T-helper 17 cell (primary cell): ENCODE data around the gene OR52A1. TPM values are rescaled to one million over a fixed set of nuclear protein-coding genes. Genes with fewer than 3 reads are reported as not detected.
"Not testable (repeated sequence)": the region's sequence is repeated elsewhere in the genome, so short reads cannot be mapped to it uniquely, and the experiment has no call there.

Experiments used
- ATAC-seq: fragments of 150-1000 bp; cut with Tn5 transposase; 2 replicates; pipeline ENCODE4 v1.10.0; 2021; ENCODE audit warnings: mild to moderate bottlenecking, moderate library complexity
- DNase-seq, 3 donors: peaks; one replicate each; pipeline versions ENCODE4 v3.0.0 to v3.0.0-alpha.2; 2020 to 2021
- H3K9me3 ChIP-seq: one replicate; pipeline ENCODE4 v1.7.0; 2013; ENCODE audit warnings: low read length, mild to moderate bottlenecking; ENCODE audit not compliant: control insufficient read depth, poor library complexity, severe bottlenecking
- H3K27ac Mint-ChIP-seq: one replicate; pipeline ENCODE4 v1.8.0; 2022; ENCODE audit warnings: mild to moderate bottlenecking, moderate library complexity, mixed read lengths
- H3K27me3 Mint-ChIP-seq: one replicate; pipeline ENCODE4 v1.8.0; 2022; ENCODE audit warnings: mixed read lengths
- H3K36me3 Mint-ChIP-seq: one replicate; pipeline ENCODE4 v1.8.0; 2022; ENCODE audit warnings: low read depth, mixed read lengths
- H3K4me1 Mint-ChIP-seq: one replicate; pipeline ENCODE4 v1.8.0; 2022; ENCODE audit warnings: mild to moderate bottlenecking, mixed read lengths
- H3K4me3 Mint-ChIP-seq: one replicate; pipeline ENCODE4 v1.8.0; 2022; ENCODE audit warnings: mild to moderate bottlenecking, moderate library complexity, mixed read lengths
- total RNA-seq, 4 donors: library from RNA in 2 of 4; stranded (reverse) in 2 of 4; gene quantifications; one replicate each; pipeline ENCODE4 v1.2.3 and lab custom pipeline; 2022 to 2026

Gene OR52A1
- total RNA-seq, 2 donors from 2014 or later = not detected

GRCh38 chr11:5161045-5161444 is 6.5 kb upstream of the OR52A1 start:
- not testable (repeated sequence) for H3K27ac Mint-ChIP-seq, H3K36me3 Mint-ChIP-seq, H3K4me1 Mint-ChIP-seq, H3K9me3 ChIP-seq, DNase-seq, ATAC-seq, H3K4me3 Mint-ChIP-seq
- H3K27me3 Mint-ChIP-seq = peaks cover 19% of the 10 kb centered on the region

- not testable (repeated sequence) for H3K9me3 ChIP-seq, ATAC-seq, H3K36me3 Mint-ChIP-seq, DNase-seq, H3K27ac Mint-ChIP-seq, H3K4me1 Mint-ChIP-seq, H3K4me3 Mint-ChIP-seq
- H3K27me3 Mint-ChIP-seq = peaks cover 15% of the 10 kb centered on the region
Observed at GRCh38 chr11:5160217-5160616, 5.7 kb upstream of the OR52A1 start.

DNA sequence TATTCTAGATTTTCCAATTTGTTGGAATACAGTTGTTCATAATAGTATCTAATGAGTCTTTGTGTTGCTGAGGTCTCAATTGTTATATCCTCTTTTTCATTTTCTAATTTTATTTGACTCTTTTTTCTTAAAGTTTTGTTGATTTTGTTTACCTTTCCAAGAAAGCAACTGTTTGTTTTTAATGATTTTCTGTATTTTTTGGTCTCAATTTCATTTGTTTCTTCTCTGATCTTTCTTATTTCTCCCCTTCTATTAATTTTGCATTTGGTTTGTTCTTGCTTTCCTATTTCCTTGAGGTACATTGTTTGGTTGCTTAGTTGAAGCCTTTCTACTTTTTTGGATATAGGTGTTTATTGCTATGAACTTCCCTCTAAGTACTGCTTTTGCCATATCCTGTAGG is 5.2 kb upstream of the OR52A1 start:
- peaks cover 11% of the 10 kb centered on the region for H3K27me3 Mint-ChIP-seq
- no peak overlapping the region for H3K4me3 Mint-ChIP-seq
- DNase-seq = no peak
- H3K4me1 Mint-ChIP-seq = no peaks in the 10 kb centered on the region
- H3K9me3 ChIP-seq = no peaks in the 10 kb centered on the region
- peaks cover 2% of the 10 kb centered on the region for H3K36me3 Mint-ChIP-seq
- no peak overlapping the region for H3K27ac Mint-ChIP-seq
- ATAC-seq = no peak

- no peak for DNase-seq
- ATAC-seq = no peak
- peaks cover 3% of the 10 kb centered on the region for H3K4me1 Mint-ChIP-seq
- peaks cover 6% of the 10 kb centered on the region for H3K27me3 Mint-ChIP-seq
- H3K4me3 Mint-ChIP-seq = no peak overlapping the region
- H3K9me3 ChIP-seq = no peaks in the 10 kb centered on the region
- no peaks in the 10 kb centered on the region for H3K36me3 Mint-ChIP-seq
- H3K27ac Mint-ChIP-seq = no peak overlapping the region
Observed at GRCh38 chr11:5153574-5154431, 754 bp downstream of the OR52A1 start.

DNA sequence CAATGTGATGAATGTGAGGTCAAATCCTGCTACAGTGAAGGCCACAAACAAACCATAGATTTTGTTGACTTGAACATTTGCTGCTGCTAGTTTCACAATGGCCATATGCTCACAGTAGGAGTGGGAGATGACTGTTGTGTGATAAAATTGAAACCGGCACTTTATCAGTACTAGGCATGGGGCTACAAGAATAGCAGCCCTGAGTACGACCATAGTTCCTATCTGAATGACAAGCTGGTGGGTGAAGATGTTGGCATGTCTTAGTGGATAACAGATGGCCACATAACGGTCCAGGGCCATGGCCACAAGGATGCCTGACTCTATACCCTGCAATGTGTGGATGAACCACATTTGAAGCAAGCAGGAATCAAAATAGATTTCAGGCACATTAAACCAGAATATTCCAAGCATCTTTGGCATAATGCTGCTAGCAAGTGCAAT is 2.8 kb downstream of the OR52A1 start:
- ATAC-seq (no peak), DNase-seq (no peak)
- no peak overlapping the region for H3K27ac Mint-ChIP-seq
- H3K9me3 ChIP-seq = no peaks in the 10 kb centered on the region
- peaks cover 3% of the 10 kb centered on the region for H3K4me1 Mint-ChIP-seq
- H3K27me3 Mint-ChIP-seq = peaks cover 6% of the 10 kb centered on the region
- no peaks in the 10 kb centered on the region for H3K36me3 Mint-ChIP-seq
- no peak overlapping the region for H3K4me3 Mint-ChIP-seq

GRCh38 chr11:5144206-5144605 is 10.4 kb downstream of the OR52A1 start:
- not testable (repeated sequence) for ATAC-seq, H3K4me3 Mint-ChIP-seq, DNase-seq, H3K27me3 Mint-ChIP-seq, H3K27ac Mint-ChIP-seq, H3K9me3 ChIP-seq, H3K36me3 Mint-ChIP-seq, H3K4me1 Mint-ChIP-seq

DNA sequence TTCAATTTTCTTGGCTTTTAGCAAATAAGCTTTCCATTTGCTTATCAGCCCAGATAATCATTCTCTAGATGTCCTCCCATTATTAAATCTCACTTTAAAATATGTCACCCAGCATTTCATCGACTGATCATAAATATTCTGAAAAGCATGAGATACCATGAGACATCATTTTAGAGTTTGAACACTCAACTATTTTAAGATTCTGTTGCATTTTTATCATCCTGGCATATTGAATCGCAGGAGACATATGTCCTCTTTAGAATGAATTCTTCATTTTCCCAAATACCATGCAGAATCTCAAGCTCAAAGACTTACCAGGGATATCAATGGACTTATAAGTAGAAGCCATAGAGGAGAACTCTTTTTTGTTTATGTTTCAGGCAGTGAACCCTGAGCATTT is 16.6 kb downstream of the OR52A1 start, which contains the start of gene OR52A5:
Gene OR52A5 (minus strand): TSS at position 361 of the 400 bp plus-strand sequence. CDS start 5,714 bp downstream, outside the sequence.
- H3K9me3 ChIP-seq = no peaks in the 10 kb centered on the region
- no peak within 1 kb of the TSS for H3K27ac Mint-ChIP-seq
- DNase-seq (no peak), ATAC-seq (no peak)
- no peak within 1 kb of the TSS for H3K4me3 Mint-ChIP-seq
- no peaks in the 10 kb centered on the region for H3K4me1 Mint-ChIP-seq
- H3K27me3 Mint-ChIP-seq = peaks cover 31% of the 10 kb centered on the region
- no peaks in the 10 kb centered on the region for H3K36me3 Mint-ChIP-seq

DNA sequence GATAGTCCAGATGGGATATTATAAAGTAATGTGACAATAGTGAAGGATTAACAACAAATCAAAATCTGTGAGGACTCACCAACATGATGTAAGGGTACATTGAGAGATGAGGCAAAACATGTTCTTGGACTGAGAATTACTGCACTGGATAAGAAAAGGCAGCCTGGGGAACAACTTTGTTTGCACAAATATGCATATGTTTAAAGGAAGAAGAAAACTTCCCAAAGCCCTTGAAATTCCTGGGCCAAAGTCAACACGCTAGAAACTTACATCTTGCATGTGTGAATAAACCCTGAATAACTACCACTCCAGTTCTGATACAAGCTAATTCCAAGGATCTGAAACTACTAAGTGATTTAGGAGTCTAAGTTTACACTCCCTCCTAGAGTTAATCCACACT is 17.5 kb downstream of the OR52A1 start:
- H3K4me1 Mint-ChIP-seq = no peaks in the 10 kb centered on the region

DNA sequence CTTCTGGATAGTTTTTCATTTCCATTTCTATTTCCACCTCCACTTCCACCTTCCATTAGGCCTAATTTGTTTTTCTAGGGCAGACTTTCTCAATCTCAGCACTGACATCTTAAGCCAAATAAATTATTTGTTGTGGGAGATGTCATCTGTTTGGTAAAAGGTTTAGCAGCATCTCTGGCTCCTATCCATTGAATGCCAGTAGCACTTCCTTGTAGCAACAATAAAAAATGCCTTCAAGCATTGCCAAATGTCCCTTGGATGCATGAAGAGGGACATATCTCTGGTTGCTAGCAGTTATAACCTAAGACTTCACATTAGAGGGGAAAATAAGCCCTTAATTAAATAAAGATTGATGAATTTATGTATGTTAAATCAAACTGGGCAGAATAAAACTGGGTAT is 18.3 kb downstream of the OR52A1 start:
- H3K27me3 Mint-ChIP-seq = peaks cover 31% of the 10 kb centered on the region
- no peak overlapping the region for H3K27ac Mint-ChIP-seq
- no peaks in the 10 kb centered on the region for H3K9me3 ChIP-seq
- H3K4me3 Mint-ChIP-seq = no peak overlapping the region
- ATAC-seq = no peak
- DNase-seq = no peak
- H3K36me3 Mint-ChIP-seq = no peaks in the 10 kb centered on the region
- no peaks in the 10 kb centered on the region for H3K4me1 Mint-ChIP-seq

More for the DNA sequence above, 17.5 kb downstream of the OR52A1 start:
- ATAC-seq = no peak
- Mint-ChIP-seq H3K4me3 (no peak overlapping the region), H3K27ac (no peak overlapping the region), H3K27me3 (peaks cover 31% of the 10 kb centered on the region), H3K36me3 (no peaks in the 10 kb centered on the region)
- no peak for DNase-seq
- H3K9me3 ChIP-seq = no peaks in the 10 kb centered on the region

- no peak overlapping the region for H3K27ac Mint-ChIP-seq
- no peaks in the 10 kb centered on the region for H3K4me1 Mint-ChIP-seq
- no peak overlapping the region for H3K4me3 Mint-ChIP-seq
- H3K27me3 Mint-ChIP-seq = peaks cover 12% of the 10 kb centered on the region
- no peaks in the 10 kb centered on the region for H3K9me3 ChIP-seq
- ATAC-seq (no peak), DNase-seq (no peak)
- H3K36me3 Mint-ChIP-seq = no peaks in the 10 kb centered on the region
Observed at GRCh38 chr11:5131584-5132335, 22.8 kb downstream of the OR52A1 start.

DNA sequence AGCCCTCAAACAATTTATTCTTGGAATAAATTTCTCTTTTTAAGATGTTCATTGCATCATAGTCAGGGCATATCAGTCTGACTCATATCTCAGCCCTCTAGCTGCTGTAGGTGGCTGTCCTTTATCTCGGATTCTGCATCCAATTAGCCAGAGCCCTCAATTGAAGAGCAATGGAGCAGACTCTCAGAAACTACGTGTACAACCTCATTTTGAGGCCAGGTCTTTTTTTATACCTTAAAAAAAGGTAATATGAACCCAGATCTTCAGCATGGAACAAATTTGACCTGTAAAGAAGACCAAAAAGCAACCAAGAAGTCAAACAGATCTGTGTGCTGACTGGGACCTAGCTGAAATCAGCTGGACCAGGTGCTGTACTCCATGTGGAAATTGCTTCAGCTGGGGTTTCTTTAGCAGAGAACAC is 25.1 kb downstream of the OR52A1 start:
- no peaks in the 10 kb centered on the region for H3K36me3 Mint-ChIP-seq

DNA sequence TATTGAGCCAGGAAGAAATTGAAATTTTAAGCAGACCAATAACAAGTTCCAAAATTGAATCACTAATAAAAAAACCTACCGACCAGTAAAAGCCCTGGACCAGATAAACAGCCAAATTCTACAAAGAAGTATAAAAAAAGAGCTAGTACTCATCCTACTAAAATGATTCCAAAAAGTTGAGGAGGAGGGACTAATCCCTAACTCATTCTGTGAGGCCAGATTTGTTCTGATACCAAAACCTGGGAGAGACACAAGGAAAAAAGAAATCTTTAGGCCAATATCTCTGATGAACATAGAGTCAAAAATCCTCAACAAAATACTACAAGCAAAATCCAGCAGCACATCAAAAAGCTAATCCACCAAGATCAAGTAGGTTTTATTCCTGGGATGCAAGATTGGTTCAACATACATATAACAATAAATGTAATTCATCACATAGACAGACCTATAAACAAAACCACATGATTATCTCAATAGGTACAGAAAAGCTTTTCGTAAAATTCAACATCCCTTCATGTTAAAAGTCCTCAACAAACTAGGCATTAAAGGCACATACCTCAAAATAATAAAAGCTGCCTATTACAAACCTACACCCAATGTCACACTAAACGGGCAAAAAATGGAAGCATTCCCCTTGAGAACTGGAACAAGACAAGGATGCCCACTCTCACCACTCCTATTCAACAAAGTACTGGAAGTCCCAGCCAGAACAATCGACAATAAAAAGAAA is 29.5 kb downstream of the OR52A1 start:
- Mint-ChIP-seq H3K27me3 (peaks cover 31% of the 10 kb centered on the region), H3K36me3 (no peaks in the 10 kb centered on the region), H3K4me3 (no peak overlapping the region), H3K27ac (no peak overlapping the region), H3K4me1 (peaks cover 2% of the 10 kb centered on the region)
- DNase-seq (no peak), ATAC-seq (no peak)
- H3K9me3 ChIP-seq = no peaks in the 10 kb centered on the region

More for the DNA sequence above, 25.1 kb downstream of the OR52A1 start:
- ATAC-seq (no peak), DNase-seq (no peak)
- no peak overlapping the region for H3K27ac Mint-ChIP-seq
- no peaks in the 10 kb centered on the region for H3K4me1 Mint-ChIP-seq
- peaks cover 6% of the 10 kb centered on the region for H3K27me3 Mint-ChIP-seq
- no peaks in the 10 kb centered on the region for H3K9me3 ChIP-seq
- no peak overlapping the region for H3K4me3 Mint-ChIP-seq
